ENCODE data around the gene PATJ.

DNA sequence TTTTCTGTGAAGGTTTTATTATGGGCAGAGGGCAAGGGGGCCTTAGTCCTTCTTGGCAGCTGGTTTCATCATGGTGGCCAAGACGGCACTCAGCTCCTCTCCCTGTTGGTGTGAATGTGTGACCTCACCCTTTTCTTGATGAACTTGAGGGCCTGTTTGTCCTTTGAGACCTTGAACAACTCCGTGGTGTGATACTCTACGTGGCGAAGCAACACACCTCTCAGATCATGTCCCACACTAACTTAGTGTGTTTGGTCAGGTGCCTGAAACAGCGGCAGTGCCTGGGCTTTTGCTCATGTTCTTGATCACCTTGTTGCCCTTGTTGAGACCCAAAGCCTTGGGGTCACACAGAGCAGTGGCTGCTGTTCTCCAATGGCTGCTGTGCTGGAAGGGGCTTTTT is 465.8 kb downstream of the PATJ start:
- TF ChIP-seq CTCF (optimal IDR thresholded peaks at IDR 0.05 in 1 of 3, IDR thresholded peaks at IDR 0.05 in 1 of 3, conservative IDR thresholded peaks at IDR 0.05 in 1 of 3; ENCODE audit: extremely low read depth in 1 of 3, insufficient read depth in 2 of 3, low read length in 3 of 3), result no peak
- TF ChIP-seq EZH2 (IDR thresholded peaks at IDR 0.05; ENCODE audit: low read length), result no peak

All from keratinocyte (primary cell).